GM23338 (cell line): ENCODE measurements around the gene CDH19.

Experiments
- CREB1 ChIP-seq: fragments of 250-450 bp; sonication (Bioruptor Pico); IDR thresholded peaks from 2 replicates; pipeline ENCODE4 v1.5.0; 2020; ENCODE audit warnings: low read depth, mild to moderate bottlenecking, moderate library complexity
- EZH2 ChIP-seq: fragments of 200-600 bp; sonication (generic); IDR thresholded peaks from one replicate; pipeline ENCODE4 v1.8.0; 2017; ENCODE audit warnings: antibody characterized with exemption, mild to moderate bottlenecking, low read depth; ENCODE audit not compliant: unreplicated experiment
- EZH2phosphoT487 ChIP-seq: fragments of 200-600 bp; sonication (generic); IDR thresholded peaks from one replicate; pipeline ENCODE4 v1.8.1; 2018; ENCODE audit warnings: antibody characterized with exemption; ENCODE audit not compliant: unreplicated experiment
- JUNB ChIP-seq: IDR thresholded peaks from one replicate; pipeline ENCODE4 v1.6.1; 2016; ENCODE audit warnings: antibody characterized with exemption; ENCODE audit not compliant: unreplicated experiment
- NANOG ChIP-seq: IDR thresholded peaks from 2 replicates; pipeline ENCODE4 v1.6.1; 2016; ENCODE audit warnings: antibody characterized with exemption, borderline replicate concordance
- POLR2AphosphoS5 ChIP-seq: IDR thresholded peaks from 2 replicates; pipeline ENCODE4 v1.6.1; 2016; ENCODE audit warnings: antibody characterized with exemption, low read depth
- ZNF331 ChIP-seq: fragments of 250-450 bp; sonication (Bioruptor Pico); IDR thresholded peaks from 2 replicates; pipeline ENCODE4 v1.5.0; 2020; ENCODE audit warnings: low read depth, mild to moderate bottlenecking, moderate library complexity
- ZNF462 ChIP-seq: fragments of 250-450 bp; sonication (Bioruptor Pico); IDR thresholded peaks from 2 replicates; pipeline ENCODE4 v1.5.0; 2020; ENCODE audit warnings: mild to moderate bottlenecking, moderate library complexity
- TF ChIP-seq, protein P1 (sequence below), 2 experiments: fragments of 200-600 bp in 1 of 2; sonication (generic) in 1 of 2; conservative IDR thresholded peaks; 2 replicates each; pipeline versions ENCODE4 v1.5.1 to v1.6.1; 2016 to 2017; ENCODE audit warnings: antibody characterized with exemption in 2 of 2, low read depth in 2 of 2, mild to moderate bottlenecking in 2 of 2, moderate library complexity in 1 of 2
- TF ChIP-seq, protein P2 (sequence below): IDR thresholded peaks from one replicate; pipeline ENCODE4 v1.6.1; 2018; ENCODE audit warnings: antibody characterized with exemption; ENCODE audit not compliant: unreplicated experiment

GRCh38 chr18:66587430-66587829 lies 16.5 kb downstream of the CDH19 start:
- TF ChIP-seq POLR2AphosphoS5 (no peak), EZH2 (no peak), ZNF331 (CRISPR knock-in tag) (no peak), EZH2phosphoT487 (no peak), CREB1 (CRISPR knock-in tag) (no peak), NANOG (no peak), JUNB (no peak), ZNF462 (CRISPR knock-in tag) (no peak)
- TF ChIP-seq, protein P1, sequence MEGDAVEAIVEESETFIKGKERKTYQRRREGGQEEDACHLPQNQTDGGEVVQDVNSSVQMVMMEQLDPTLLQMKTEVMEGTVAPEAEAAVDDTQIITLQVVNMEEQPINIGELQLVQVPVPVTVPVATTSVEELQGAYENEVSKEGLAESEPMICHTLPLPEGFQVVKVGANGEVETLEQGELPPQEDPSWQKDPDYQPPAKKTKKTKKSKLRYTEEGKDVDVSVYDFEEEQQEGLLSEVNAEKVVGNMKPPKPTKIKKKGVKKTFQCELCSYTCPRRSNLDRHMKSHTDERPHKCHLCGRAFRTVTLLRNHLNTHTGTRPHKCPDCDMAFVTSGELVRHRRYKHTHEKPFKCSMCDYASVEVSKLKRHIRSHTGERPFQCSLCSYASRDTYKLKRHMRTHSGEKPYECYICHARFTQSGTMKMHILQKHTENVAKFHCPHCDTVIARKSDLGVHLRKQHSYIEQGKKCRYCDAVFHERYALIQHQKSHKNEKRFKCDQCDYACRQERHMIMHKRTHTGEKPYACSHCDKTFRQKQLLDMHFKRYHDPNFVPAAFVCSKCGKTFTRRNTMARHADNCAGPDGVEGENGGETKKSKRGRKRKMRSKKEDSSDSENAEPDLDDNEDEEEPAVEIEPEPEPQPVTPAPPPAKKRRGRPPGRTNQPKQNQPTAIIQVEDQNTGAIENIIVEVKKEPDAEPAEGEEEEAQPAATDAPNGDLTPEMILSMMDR (conservative IDR thresholded peaks at IDR 0.05; ENCODE audit: low read depth in 2 of 2), result no peak
- TF ChIP-seq, protein P2, sequence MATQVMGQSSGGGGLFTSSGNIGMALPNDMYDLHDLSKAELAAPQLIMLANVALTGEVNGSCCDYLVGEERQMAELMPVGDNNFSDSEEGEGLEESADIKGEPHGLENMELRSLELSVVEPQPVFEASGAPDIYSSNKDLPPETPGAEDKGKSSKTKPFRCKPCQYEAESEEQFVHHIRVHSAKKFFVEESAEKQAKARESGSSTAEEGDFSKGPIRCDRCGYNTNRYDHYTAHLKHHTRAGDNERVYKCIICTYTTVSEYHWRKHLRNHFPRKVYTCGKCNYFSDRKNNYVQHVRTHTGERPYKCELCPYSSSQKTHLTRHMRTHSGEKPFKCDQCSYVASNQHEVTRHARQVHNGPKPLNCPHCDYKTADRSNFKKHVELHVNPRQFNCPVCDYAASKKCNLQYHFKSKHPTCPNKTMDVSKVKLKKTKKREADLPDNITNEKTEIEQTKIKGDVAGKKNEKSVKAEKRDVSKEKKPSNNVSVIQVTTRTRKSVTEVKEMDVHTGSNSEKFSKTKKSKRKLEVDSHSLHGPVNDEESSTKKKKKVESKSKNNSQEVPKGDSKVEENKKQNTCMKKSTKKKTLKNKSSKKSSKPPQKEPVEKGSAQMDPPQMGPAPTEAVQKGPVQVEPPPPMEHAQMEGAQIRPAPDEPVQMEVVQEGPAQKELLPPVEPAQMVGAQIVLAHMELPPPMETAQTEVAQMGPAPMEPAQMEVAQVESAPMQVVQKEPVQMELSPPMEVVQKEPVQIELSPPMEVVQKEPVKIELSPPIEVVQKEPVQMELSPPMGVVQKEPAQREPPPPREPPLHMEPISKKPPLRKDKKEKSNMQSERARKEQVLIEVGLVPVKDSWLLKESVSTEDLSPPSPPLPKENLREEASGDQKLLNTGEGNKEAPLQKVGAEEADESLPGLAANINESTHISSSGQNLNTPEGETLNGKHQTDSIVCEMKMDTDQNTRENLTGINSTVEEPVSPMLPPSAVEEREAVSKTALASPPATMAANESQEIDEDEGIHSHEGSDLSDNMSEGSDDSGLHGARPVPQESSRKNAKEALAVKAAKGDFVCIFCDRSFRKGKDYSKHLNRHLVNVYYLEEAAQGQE, result no peak
